GM13976 (cell line): ENCODE results near the gene KBTBD13.
"Not testable (repeated sequence)": the region's sequence is repeated elsewhere in the genome, so short reads cannot be mapped to it uniquely, and the experiment has no call there.

ENCODE experiments used
- DNase-seq: peaks from one replicate; pipeline ENCODE4 v3.0.0; 2012; ENCODE audit warnings: low spot score
- CTCF ChIP-seq: IDR thresholded peaks from 2 replicates; pipeline ENCODE4 v1.5.1; 2012; ENCODE audit warnings: borderline replicate concordance, mild to moderate bottlenecking; ENCODE audit not compliant: insufficient read depth; ENCODE audit errors: extremely low read depth, missing control alignments, control extremely low read depth
- in situ Hi-C: fragments of 300-500 bp; cut with MboI; formaldehyde crosslinking; loops from one replicate; pipeline ENCODE4 v1.12.0; 2022; ENCODE audit warnings: low sequenced_read_pairs, mixed read lengths, inconsistent platforms; ENCODE audit not compliant: unreplicated experiment

KBTBD13 gene

GRCh38 chr15:65040461-65040860 is 36.1 kb upstream of the KBTBD13 start:
- DNase-seq = no peak
- TF ChIP-seq CTCF = no peak
- in situ Hi-C loops = loop anchor here (25.0 kb wide), 1 partner anchor 247 kb away; the partner anchor contains the start of genes PARP16 and RNU5A-1

GRCh38 chr15:65041787-65042186 is 34.8 kb upstream of the KBTBD13 start:
- DNase-seq = no peak
- in situ Hi-C loops = loop anchor here (25.0 kb wide), 1 partner anchor 246 kb away; the partner anchor contains the start of genes PARP16 and RNU5A-1
- TF ChIP-seq CTCF = no peak

GRCh38 chr15:65042776-65043327 is 33.7 kb upstream of the KBTBD13 start:
- TF ChIP-seq CTCF = no peak
- DNase-seq = no peak
- in situ Hi-C loops = loop anchor here (25.0 kb wide), 1 partner anchor 244 kb away; the partner anchor contains the start of genes PARP16 and RNU5A-1

- in situ Hi-C loops = loop anchor here (25.0 kb wide), 1 partner anchor 243 kb away; the partner anchor contains the start of genes PARP16 and RNU5A-1
- DNase-seq = not testable (repeated sequence)
Observed at GRCh38 chr15:65044218-65044617, 32.3 kb upstream of the KBTBD13 start.

GRCh38 chr15:65044724-65045481 is 31.6 kb upstream of the KBTBD13 start, which contains the start of gene SLC51B:
Gene SLC51B (plus strand): TSS chr15:65045387. CDS start chr15:65050005, 4,618 bp downstream.
- in situ Hi-C loops = loop anchor here (25.0 kb wide), 1 partner anchor 242 kb away; the partner anchor contains the start of genes PARP16 and RNU5A-1
- no peak for DNase-seq
- no peak for TF ChIP-seq CTCF

GRCh38 chr15:65048241-65048640 is 28.3 kb upstream of the KBTBD13 start:
- TF ChIP-seq CTCF = no peak
- no peak for DNase-seq
- in situ Hi-C loops = loop anchor here (25.0 kb wide), 1 partner anchor 239 kb away; the partner anchor contains the start of genes PARP16 and RNU5A-1
